GM13977 (cell line): Measurements from ENCODE around the gene SLC18A2.

Source experiments
- DNase-seq: peaks from one replicate; pipeline ENCODE4 v3.0.0; 2012; ENCODE audit warnings: low spot score
- CTCF ChIP-seq: IDR thresholded peaks from 2 replicates; pipeline ENCODE4 v1.5.1; 2012; ENCODE audit warnings: mild to moderate bottlenecking, control low read depth; ENCODE audit not compliant: insufficient read depth; ENCODE audit errors: extremely low read depth, missing control alignments
- in situ Hi-C: fragments of 300-500 bp; cut with MboI; formaldehyde crosslinking; loops from one replicate; pipeline ENCODE4 v1.12.0; 2022; ENCODE audit warnings: low sequenced_read_pairs, low pct_unique_long_range_greater_than_20kb, mixed read lengths, inconsistent platforms; ENCODE audit not compliant: unreplicated experiment

Gene SLC18A2

GRCh38 chr10:117318909-117319308 is 78.0 kb downstream of the SLC18A2 start:
- in situ Hi-C loops = loop anchor here (10.0 kb wide), 1 partner anchor 94 kb away; no protein-coding TSS in a partner anchor
- DNase-seq = no peak
- TF ChIP-seq CTCF = peak; percentile 33

- peak; percentile 23 for DNase-seq
- in situ Hi-C loops = no loop called here
- TF ChIP-seq CTCF = peak; percentile 72
These were observed 79.2 kb downstream of the SLC18A2 start for GRCh38 chr10:117320050-117320665.

- DNase-seq = no peak
- TF ChIP-seq CTCF = no peak
- in situ Hi-C loops = no loop called here
These were observed 81.3 kb downstream of the SLC18A2 start for GRCh38 chr10:117322260-117322659.

GRCh38 chr10:117324367-117324766 is 83.5 kb downstream of the SLC18A2 start:
- in situ Hi-C loops = no loop called here

GRCh38 chr10:117327262-117327661 is 86.3 kb downstream of the SLC18A2 start:
- TF ChIP-seq CTCF = no peak
- no peak for DNase-seq
- in situ Hi-C loops = no loop called here

More at GRCh38 chr10:117324367-117324766, 83.5 kb downstream of the SLC18A2 start:
- DNase-seq = no peak
- no peak for TF ChIP-seq CTCF
